ENCODE measurements around the gene DCTN3. TPM values are rescaled to one million over a fixed set of nuclear protein-coding genes. Genes with fewer than 3 reads are reported as not detected.

Gene DCTN3
- total RNA-seq, 1 experiment from 2014 or later, result 57.5 TPM

DNA sequence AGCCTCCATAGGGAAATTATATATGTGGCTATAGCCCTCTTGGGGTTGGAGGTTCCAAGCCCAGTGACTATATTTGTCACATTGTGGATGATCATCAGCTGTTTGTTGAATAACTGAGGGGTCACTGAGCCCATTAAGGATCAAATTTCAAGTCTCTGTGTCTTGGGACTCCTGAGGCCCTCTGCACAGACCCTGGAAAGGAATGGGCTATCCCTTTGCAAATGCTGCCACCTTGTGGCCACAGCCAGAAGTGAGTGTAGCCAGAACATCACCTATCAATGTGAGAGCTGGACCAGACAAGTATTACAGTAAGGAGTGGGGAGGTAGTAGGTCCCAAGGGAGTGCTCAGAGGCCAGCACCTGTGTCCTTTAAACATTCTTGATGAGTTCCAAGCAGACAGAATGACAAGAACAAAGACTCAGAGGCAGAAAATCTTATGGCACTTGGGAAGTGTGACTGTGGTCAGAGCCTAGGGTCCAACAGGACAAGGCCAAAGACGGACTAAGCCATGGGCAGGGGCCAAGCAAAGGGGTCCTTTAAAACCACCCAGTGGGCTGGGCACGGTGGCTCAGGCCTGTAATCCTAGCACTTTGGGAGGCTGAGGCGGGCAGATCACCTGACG, 16.6 kb downstream of the DCTN3 start:
- DNase-seq, result peak; percentile 37 to 63
- H3K4me3 ChIP-seq, result no peak overlapping the region
- intact Hi-C loops (cut with micrococcal nuclease; ENCODE audit: unreplicated experiment), result loop anchor here (2.0 to 10.0 kb wide), 3 partner anchors 101 to 349 kb away; no protein-coding TSS in a partner anchor

GRCh38 chr9:34601937-34602573, 18.2 kb downstream of the DCTN3 start:
- Histone ChIP-seq H3K27ac (no peak overlapping the region), H3K9me2 (ENCODE audit: insufficient read depth) (no peaks in the 10 kb centered on the region), H3K4me1 (replicated peaks; ENCODE audit: insufficient read depth) (no peaks in the 10 kb centered on the region), H2AFZ (no peak overlapping the region), H3K79me2 (ENCODE audit: low read depth) (no peaks in the 10 kb centered on the region), H3K36me3 (ENCODE audit: low read depth) (no peaks in the 10 kb centered on the region), H3K9me3 (ENCODE audit: insufficient read depth, low read depth) (no peaks in the 10 kb centered on the region), H4K20me1 (ENCODE audit: insufficient read depth) (no peaks in the 10 kb centered on the region), H3K27me3 (ENCODE audit: insufficient read depth, low read depth) (no peaks in the 10 kb centered on the region; the same call in 1 of the 2 replicates), H3K4me2 (no peak overlapping the region), H3K4me3 (no peak overlapping the region), H3F3A (ENCODE audit: insufficient read depth, low read depth) (no peaks in the 10 kb centered on the region)
- ChIA-PET CTCF (no interaction called here), POLR2A (ENCODE audit: unreplicated experiment) (no interaction called here)
- no TSS peak for BruUV-seq (replicated peaks)
- TF ChIP-seq EZH2 (IDR thresholded peaks at IDR 0.05; ENCODE audit: low read depth), result no peak
- no peak for DNase-seq
- intact Hi-C loops (cut with micrococcal nuclease; ENCODE audit: unreplicated experiment), result loop anchor here (2.0 to 10.0 kb wide), 3 partner anchors 100 to 347 kb away; no protein-coding TSS in a partner anchor

More for the DNA sequence above, 16.6 kb downstream of the DCTN3 start:
- Histone ChIP-seq H3K27me3 (ENCODE audit: insufficient read depth, low read depth) (no peaks in the 10 kb centered on the region), H3K9me2 (ENCODE audit: insufficient read depth) (no peaks in the 10 kb centered on the region), H3K4me1 (replicated peaks; ENCODE audit: insufficient read depth) (no peaks in the 10 kb centered on the region), H3K36me3 (ENCODE audit: low read depth) (no peaks in the 10 kb centered on the region), H3F3A (ENCODE audit: insufficient read depth, low read depth) (no peaks in the 10 kb centered on the region), H3K9me3 (ENCODE audit: insufficient read depth, low read depth) (no peaks in the 10 kb centered on the region), H2AFZ (no peak overlapping the region), H3K27ac (no peak overlapping the region), H3K79me2 (ENCODE audit: low read depth) (no peaks in the 10 kb centered on the region), H3K4me2 (no peak overlapping the region), H4K20me1 (ENCODE audit: insufficient read depth) (no peaks in the 10 kb centered on the region)
- TF ChIP-seq, protein P1, sequence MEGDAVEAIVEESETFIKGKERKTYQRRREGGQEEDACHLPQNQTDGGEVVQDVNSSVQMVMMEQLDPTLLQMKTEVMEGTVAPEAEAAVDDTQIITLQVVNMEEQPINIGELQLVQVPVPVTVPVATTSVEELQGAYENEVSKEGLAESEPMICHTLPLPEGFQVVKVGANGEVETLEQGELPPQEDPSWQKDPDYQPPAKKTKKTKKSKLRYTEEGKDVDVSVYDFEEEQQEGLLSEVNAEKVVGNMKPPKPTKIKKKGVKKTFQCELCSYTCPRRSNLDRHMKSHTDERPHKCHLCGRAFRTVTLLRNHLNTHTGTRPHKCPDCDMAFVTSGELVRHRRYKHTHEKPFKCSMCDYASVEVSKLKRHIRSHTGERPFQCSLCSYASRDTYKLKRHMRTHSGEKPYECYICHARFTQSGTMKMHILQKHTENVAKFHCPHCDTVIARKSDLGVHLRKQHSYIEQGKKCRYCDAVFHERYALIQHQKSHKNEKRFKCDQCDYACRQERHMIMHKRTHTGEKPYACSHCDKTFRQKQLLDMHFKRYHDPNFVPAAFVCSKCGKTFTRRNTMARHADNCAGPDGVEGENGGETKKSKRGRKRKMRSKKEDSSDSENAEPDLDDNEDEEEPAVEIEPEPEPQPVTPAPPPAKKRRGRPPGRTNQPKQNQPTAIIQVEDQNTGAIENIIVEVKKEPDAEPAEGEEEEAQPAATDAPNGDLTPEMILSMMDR (conservative IDR thresholded peaks at IDR 0.05), result peak; percentile 90
- no peak for TF ChIP-seq EZH2 (IDR thresholded peaks at IDR 0.05; ENCODE audit: low read depth)
- no TSS peak for BruUV-seq (replicated peaks)
- POLR2A ChIA-PET (ENCODE audit: unreplicated experiment), result no interaction called here
- CTCF ChIA-PET, result interaction anchor here (0.7 to 1.2 kb wide), 3 partner anchors 35 to 173 kb away, joined by 3 to 5 read pairs (median 3); no protein-coding TSS in a partner anchor

DNA sequence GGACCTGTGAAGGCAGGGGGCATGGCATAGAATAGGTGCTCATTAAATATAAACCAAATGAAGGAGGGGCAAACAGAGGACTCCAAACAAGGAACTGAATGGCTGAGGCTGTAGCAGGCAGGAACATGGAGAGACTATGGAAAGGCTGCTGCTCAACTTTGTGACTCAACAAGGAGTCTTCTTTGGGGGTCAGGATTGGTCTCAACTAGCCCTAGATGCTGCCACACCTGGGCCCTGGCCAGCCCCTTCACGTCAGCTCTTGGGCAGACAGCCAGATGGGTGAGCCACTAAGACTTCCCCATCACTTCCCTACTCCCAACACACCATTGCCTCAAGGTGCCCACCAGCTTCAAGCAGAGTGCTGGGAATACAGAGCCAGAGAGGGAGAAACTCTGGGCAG, 19.4 kb downstream of the DCTN3 start:
- no peaks in the 10 kb centered on the region for H3K79me2 ChIP-seq (ENCODE audit: low read depth)
- H3K9me2 ChIP-seq (ENCODE audit: insufficient read depth), result no peaks in the 10 kb centered on the region
- no peaks in the 10 kb centered on the region for H4K20me1 ChIP-seq (ENCODE audit: insufficient read depth)
- BruUV-seq (replicated peaks), result no TSS peak
- ChIA-PET POLR2A (ENCODE audit: unreplicated experiment) (no interaction called here), CTCF (no interaction called here)
- no peak overlapping the region for H2AFZ ChIP-seq
- H3K27me3 ChIP-seq (ENCODE audit: insufficient read depth, low read depth), result no peaks in the 10 kb centered on the region; the same call in 1 of the 2 replicates
- no peaks in the 10 kb centered on the region for H3K9me3 ChIP-seq (ENCODE audit: insufficient read depth, low read depth)
- H3K4me2 ChIP-seq, result no peak overlapping the region
- intact Hi-C loops (cut with micrococcal nuclease; ENCODE audit: unreplicated experiment), result loop anchor here (5.0 to 10.0 kb wide), 2 partner anchors 99 to 346 kb away; no protein-coding TSS in a partner anchor
- H3K4me3 ChIP-seq, result no peak overlapping the region
- no peaks in the 10 kb centered on the region for H3F3A ChIP-seq (ENCODE audit: insufficient read depth, low read depth)
- no peak for DNase-seq
- no peaks in the 10 kb centered on the region for H3K36me3 ChIP-seq (ENCODE audit: low read depth)
- no peak overlapping the region for H3K27ac ChIP-seq
- no peaks in the 10 kb centered on the region for H3K4me1 ChIP-seq (replicated peaks; ENCODE audit: insufficient read depth)
- TF ChIP-seq, protein P1 (conservative IDR thresholded peaks at IDR 0.05), result no peak
- TF ChIP-seq EZH2 (IDR thresholded peaks at IDR 0.05; ENCODE audit: low read depth), result no peak
